Fibroblast of skin of right biceps (primary cell): Measurements from ENCODE around the gene CHST3.
"Not testable (repeated sequence)": the region's sequence is repeated elsewhere in the genome, so short reads cannot be mapped to it uniquely, and the experiment has no call there.

Experiments used
- DNase-seq: peaks from one replicate; pipeline ENCODE4 v3.0.0-alpha.2; 2013

CHST3 gene

GRCh38 chr10:72013202-72013945 is 49.2 kb downstream of the CHST3 start:
- no peak for DNase-seq

- DNase-seq = no peak
Observed at GRCh38 chr10:72014197-72014596, 50.0 kb downstream of the CHST3 start.

- no peak for DNase-seq
Observed at GRCh38 chr10:72014785-72015480, 50.7 kb downstream of the CHST3 start.

GRCh38 chr10:72015841-72016240 is 51.6 kb downstream of the CHST3 start:
- DNase-seq = no peak

GRCh38 chr10:72016608-72017300 is 52.6 kb downstream of the CHST3 start:
- DNase-seq = no peak

GRCh38 chr10:72019085-72019876 is 55.1 kb downstream of the CHST3 start:
- no peak for DNase-seq

- no peak for DNase-seq
Observed at GRCh38 chr10:72020914-72021809, 57.0 kb downstream of the CHST3 start.

GRCh38 chr10:72022228-72022627 is 58.0 kb downstream of the CHST3 start:
- DNase-seq = no peak

GRCh38 chr10:72024596-72024995 is 60.4 kb downstream of the CHST3 start:
- DNase-seq = no peak

- no peak for DNase-seq
Observed at GRCh38 chr10:72025400-72025799, 61.2 kb downstream of the CHST3 start.

- DNase-seq = no peak
Observed at GRCh38 chr10:72025832-72026231, 61.6 kb downstream of the CHST3 start.

- peak; percentile 16 for DNase-seq
Observed at GRCh38 chr10:72026278-72027111, 62.3 kb downstream of the CHST3 start.

GRCh38 chr10:72027498-72027897 is 63.3 kb downstream of the CHST3 start:
- peak; percentile 17 for DNase-seq

GRCh38 chr10:72029414-72029813 is 65.2 kb downstream of the CHST3 start:
- DNase-seq = no peak

GRCh38 chr10:72030762-72031543 is 66.8 kb downstream of the CHST3 start:
- DNase-seq = no peak

GRCh38 chr10:72031706-72032105 is 67.5 kb downstream of the CHST3 start:
- no peak for DNase-seq

- not testable (repeated sequence) for DNase-seq
Observed at GRCh38 chr10:72032409-72033162, 68.4 kb downstream of the CHST3 start.

GRCh38 chr10:72034040-72034499 is 69.9 kb downstream of the CHST3 start:
- DNase-seq = no peak

GRCh38 chr10:72034761-72035160 is 70.6 kb downstream of the CHST3 start:
- DNase-seq = no peak
